B cell (primary cell): ENCODE data around the gene ABCB10. TPM values are rescaled to one million over a fixed set of nuclear protein-coding genes. Genes with fewer than 3 reads are reported as not detected.

Experiments
- ATAC-seq: fragments of 200-7000 bp; cut with Tn5 transposase; one replicate; pipeline ENCODE4 v1.10.0; 2021; ENCODE audit warnings: low read depth, mild to moderate bottlenecking, moderate number of reproducible peaks, moderate library complexity
- CTCF ChIA-PET: fragments of 350-600 bp; sonication (Branson Sonifier 250); formaldehyde crosslinking; loops from one replicate; lab custom pipeline; 2021; ENCODE audit warnings: antibody characterized with exemption, inconsistent platforms; lab: Charles Lee
- POLR2A ChIA-PET: fragments of 350-600 bp; sonication (Branson Sonifier 250); formaldehyde crosslinking; loops from one replicate; lab custom pipeline; 2021; ENCODE audit warnings: antibody characterized with exemption; lab: Charles Lee
- DNase-seq: peaks from one replicate; pipeline ENCODE4 v3.0.0; 2013
- H2AFZ ChIP-seq: 2 replicates; pipeline ENCODE4 v1.6.1; 2012; ENCODE audit warnings: mild to moderate bottlenecking, low read depth, low read length; ENCODE audit not compliant: insufficient read depth, poor library complexity, severe bottlenecking
- H3K27ac ChIP-seq, 2 donors: 1 replicate in 1 of 2; 2 replicates in 1 of 2; pipeline ENCODE4 v1.5.1; 2012 to 2013; ENCODE audit warnings: low read length in 2 of 2, mild to moderate bottlenecking in 2 of 2, moderate library complexity in 1 of 2
- H3K27me3 ChIP-seq, 4 experiments: fragments of 200-600 bp in 1 of 4; sonication (generic) in 1 of 4; replicated peaks in 1 of 4; 1 replicate in 2 of 4; 2 replicates in 2 of 4; pipeline versions ENCODE4 v1.6.1 to v1.7.0; 2013 to 2016; ENCODE audit warnings: low read length in 3 of 4, mild to moderate bottlenecking in 2 of 4, mixed read lengths in 1 of 4, moderate library complexity in 1 of 4; ENCODE audit not compliant: insufficient read depth in 4 of 4, control insufficient read depth in 3 of 4; ENCODE audit errors: control extremely low read depth in 1 of 4
- H3K36me3 ChIP-seq, 2 experiments: replicated peaks in 1 of 2; 1 replicate in 1 of 2; 2 replicates in 1 of 2; pipeline versions ENCODE4 v1.6.1 to v1.7.1; 2013; ENCODE audit warnings: low read length in 1 of 2; ENCODE audit not compliant: insufficient read depth in 2 of 2, control insufficient read depth in 1 of 2; ENCODE audit errors: control extremely low read depth in 1 of 2, extremely low read depth in 1 of 2
- H3K4me1 ChIP-seq, 2 donors: fragments of 200-600 bp in 1 of 2; sonication (generic) in 1 of 2; 1 replicate in 1 of 2; 2 replicates in 1 of 2; pipeline versions ENCODE4 v1.5.1 to v1.6.1; 2013 to 2017; ENCODE audit warnings: low read length in 2 of 2; ENCODE audit not compliant: control insufficient read depth in 2 of 2, insufficient read depth in 2 of 2
- H3K4me2 ChIP-seq: replicated peaks from 2 replicates; pipeline ENCODE3; 2012; ENCODE audit warnings: mild to moderate bottlenecking, low read depth, low read length; ENCODE audit not compliant: poor library complexity, severe bottlenecking
- H3K4me3 ChIP-seq, 5 experiments: fragments of 200-600 bp in 1 of 5; sonication (generic) in 1 of 5; 1 replicate in 3 of 5; 2 replicates in 2 of 5; pipeline versions ENCODE4 v1.5.1 to v1.7.0; 2011 to 2016; ENCODE audit warnings: low read length in 4 of 5, mild to moderate bottlenecking in 4 of 5, low read depth in 2 of 5, control low read depth in 1 of 5, moderate library complexity in 1 of 5; ENCODE audit not compliant: insufficient read depth in 1 of 5; ENCODE audit errors: control extremely low read depth in 1 of 5, extremely low read depth in 1 of 5
- H3K79me2 ChIP-seq: fragments of 200-600 bp; sonication (generic); one replicate; pipeline ENCODE4 v1.6.0; 2016; ENCODE audit warnings: low read length; ENCODE audit not compliant: control insufficient read depth, insufficient read depth
- H3K9ac ChIP-seq: fragments of 200-600 bp; sonication (generic); 2 replicates; pipeline ENCODE4 v1.6.1; 2017; ENCODE audit warnings: mild to moderate bottlenecking, low read length, moderate library complexity
- H3K9me3 ChIP-seq, 3 donors: one replicate each; pipeline versions ENCODE4 v1.6.1 to v1.7.1; 2013; ENCODE audit warnings: low read length in 2 of 3; ENCODE audit not compliant: control insufficient read depth in 2 of 3, insufficient read depth in 1 of 3; ENCODE audit errors: control extremely low read depth in 1 of 3
- H4K20me1 ChIP-seq: 2 replicates; pipeline ENCODE4 v1.6.0; 2012; ENCODE audit warnings: mild to moderate bottlenecking, low read length; ENCODE audit not compliant: insufficient read depth, control insufficient read depth, poor library complexity, severe bottlenecking
- H3K27ac Mint-ChIP-seq: one replicate; pipeline ENCODE4 v1.8.0; 2021; ENCODE audit warnings: mixed read lengths
- H3K27me3 Mint-ChIP-seq: one replicate; pipeline ENCODE4 v1.8.0; 2021; ENCODE audit warnings: mixed read lengths
- H3K4me1 Mint-ChIP-seq: one replicate; pipeline ENCODE4 v1.8.0; 2021; ENCODE audit warnings: mixed read lengths
- H3K4me3 Mint-ChIP-seq: one replicate; pipeline ENCODE4 v1.8.0; 2021; ENCODE audit warnings: mixed read lengths
- H3K9me3 Mint-ChIP-seq: one replicate; pipeline ENCODE4 v1.8.0; 2022; ENCODE audit warnings: mixed read lengths; ENCODE audit not compliant: insufficient read depth
- CTCF ChIP-seq: fragments of 200-600 bp; IDR thresholded peaks from one replicate; pipeline ENCODE4 v1.8.0; 2022; ENCODE audit warnings: antibody characterized with exemption, mild to moderate bottlenecking
- EZH2 ChIP-seq: IDR thresholded peaks from 2 replicates; pipeline ENCODE4 v1.6.1; 2012; ENCODE audit warnings: borderline replicate concordance, low read depth, mild to moderate bottlenecking, moderate library complexity, low read length; ENCODE audit not compliant: insufficient read depth, poor library complexity, severe bottlenecking
- WGBS: methylation state at CpG from one replicate; pipeline ENCODE4 v1.1.5; 2013; ENCODE audit warnings: missing lambda C conversion rate; ENCODE audit not compliant: insufficient coverage; 5-methylcytosine and 5-hydroxymethylcytosine counted together
- intact Hi-C: fragments of 100-400 bp; cut with micrococcal nuclease; formaldehyde crosslinking; loops from one replicate; pipeline ENCODE4 v1.10.0; 2022
- polyA plus RNA-seq: library from polyadenylated mRNA; depleted of rRNA; stranded (reverse); fragments of >200 nt; gene quantifications from 2 replicates; pipeline ENCODE4 v1.2.3, GENCODE V29; 2012
- total RNA-seq, 2 donors: library from RNA; stranded (reverse); fragments of 120-200 nt in 1 of 2; gene quantifications; 1 replicate in 1 of 2; 2 replicates in 1 of 2; pipeline versions ENCODE4 v1.2.3 to v1.2.4, GENCODE V29; 2013 to 2022

The ABCB10 gene
- total and polyA plus RNA-seq, 2 donors (not counting 1 experiment from before 2014, with no cell fraction given), result 6.5 to 18.6 TPM

GRCh38 chr1:229582715-229583114 is 24.2 kb upstream of the ABCB10 start:
- Mint-ChIP-seq H3K4me1 (peaks cover 12% of the 10 kb centered on the region), H3K4me3 (no peak overlapping the region), H3K27me3 (no peaks in the 10 kb centered on the region), H3K9me3 (no peaks in the 10 kb centered on the region), H3K27ac (no peak overlapping the region)
- Histone ChIP-seq H3K4me3 (no peak overlapping the region), H3K36me3 (no peaks in the 10 kb centered on the region), H3K4me2 (no peak overlapping the region), H3K9me3 (no peaks in the 10 kb centered on the region), H3K9ac (no peak overlapping the region), H3K79me2 (no peaks in the 10 kb centered on the region), H3K27ac (no peak overlapping the region), H3K4me1 (peaks cover 10 to 11% of the 10 kb centered on the region in 2 donors), H3K27me3 (no peaks in the 10 kb centered on the region), H2AFZ (no peak overlapping the region), H4K20me1 (no peaks in the 10 kb centered on the region)
- intact Hi-C loops, result no loop called here
- TF ChIP-seq CTCF, result no peak
- no peak for TF ChIP-seq EZH2
- DNase-seq, result no peak
- ATAC-seq, result no peak
- ChIA-PET POLR2A (no interaction called here), CTCF (no interaction called here)
- WGBS, result no CpG with 5 or more reads among the region's 4 CpGs

- Mint-ChIP-seq H3K27me3 (no peaks in the 10 kb centered on the region), H3K9me3 (no peaks in the 10 kb centered on the region), H3K4me1 (peaks cover 12% of the 10 kb centered on the region), H3K4me3 (no peak overlapping the region), H3K27ac (no peak overlapping the region)
- no peaks in the 10 kb centered on the region for H3K79me2 ChIP-seq
- no peak overlapping the region for H2AFZ ChIP-seq
- no peaks in the 10 kb centered on the region for H3K9me3 ChIP-seq
- no peak overlapping the region for H3K4me3 ChIP-seq
- no peak overlapping the region for H3K9ac ChIP-seq
- DNase-seq (no peak), ATAC-seq (no peak)
- no peak overlapping the region for H3K27ac ChIP-seq
- intact Hi-C loops, result no loop called here
- no peak for TF ChIP-seq EZH2
- no peak for TF ChIP-seq CTCF
- H4K20me1 ChIP-seq, result no peaks in the 10 kb centered on the region
- CTCF ChIA-PET, result no interaction called here
- 98% methylated on average over 8 of the region's 11 CpGs for WGBS
- H3K27me3 ChIP-seq, result no peaks in the 10 kb centered on the region
- peaks cover 10 to 11% of the 10 kb centered on the region in 2 donors for H3K4me1 ChIP-seq
- H3K4me2 ChIP-seq, result no peak overlapping the region
- no peaks in the 10 kb centered on the region for H3K36me3 ChIP-seq
- POLR2A ChIA-PET, result no interaction called here
Measured at GRCh38 chr1:229582011-229582694, 23.6 kb upstream of the ABCB10 start.
